MV-4-11 (cell line): ENCODE measurements around the gene ANGPTL7.
"Not testable (repeated sequence)": the region's sequence is repeated elsewhere in the genome, so short reads cannot be mapped to it uniquely, and the experiment has no call there.

Experiments
- DNase-seq: peaks from one replicate; lab custom pipeline; 2025; lab: John Stamatoyannopoulos, UW

Gene ANGPTL7

GRCh38 chr1:11188858-11189451 is at the start of gene ANGPTL7:
TSS of gene ANGPTL7 (plus strand) at chr1:11189355. CDS start at chr1:11189580, 225 bp downstream.
- DNase-seq, result no peak

GRCh38 chr1:11142618-11143391 is 46.4 kb upstream of the ANGPTL7 start:
- DNase-seq, result no peak

- DNase-seq, result no peak
These were observed 45.8 kb upstream of the ANGPTL7 start for GRCh38 chr1:11143401-11143800.

GRCh38 chr1:11143907-11144306 is 45.2 kb upstream of the ANGPTL7 start:
- no peak for DNase-seq

GRCh38 chr1:11144570-11145256 is 44.4 kb upstream of the ANGPTL7 start:
- no peak for DNase-seq

GRCh38 chr1:11145741-11146140 is 43.4 kb upstream of the ANGPTL7 start:
- DNase-seq, result no peak

- no peak for DNase-seq
These were observed 41.9 kb upstream of the ANGPTL7 start for GRCh38 chr1:11147197-11147770.

GRCh38 chr1:11150326-11150725 is 38.8 kb upstream of the ANGPTL7 start:
- no peak for DNase-seq

GRCh38 chr1:11151114-11151513 is 38.0 kb upstream of the ANGPTL7 start:
- peak; percentile 76 for DNase-seq

GRCh38 chr1:11151826-11152612 is 37.1 kb upstream of the ANGPTL7 start:
- DNase-seq, result no peak

- DNase-seq, result no peak
These were observed 36.4 kb upstream of the ANGPTL7 start for GRCh38 chr1:11152755-11153154.

GRCh38 chr1:11153184-11153583 is 36.0 kb upstream of the ANGPTL7 start:
- no peak for DNase-seq

- DNase-seq, result no peak
These were observed 32.7 kb upstream of the ANGPTL7 start for GRCh38 chr1:11156441-11156840.

GRCh38 chr1:11156963-11157362 is 32.2 kb upstream of the ANGPTL7 start:
- no peak for DNase-seq

- no peak for DNase-seq
These were observed 31.8 kb upstream of the ANGPTL7 start for GRCh38 chr1:11157394-11157793.

- DNase-seq, result no peak
These were observed 31.3 kb upstream of the ANGPTL7 start for GRCh38 chr1:11157867-11158266.

- DNase-seq, result peak; percentile 56
These were observed 30.9 kb upstream of the ANGPTL7 start for GRCh38 chr1:11158291-11158690.

GRCh38 chr1:11158720-11159321 is 30.3 kb upstream of the ANGPTL7 start:
- peak; percentile 38 for DNase-seq

GRCh38 chr1:11162752-11163151 is 26.4 kb upstream of the ANGPTL7 start:
- not testable (repeated sequence) for DNase-seq

- DNase-seq, result not testable (repeated sequence)
These were observed 22.4 kb upstream of the ANGPTL7 start for GRCh38 chr1:11166744-11167143.

GRCh38 chr1:11168731-11169130 is 20.4 kb upstream of the ANGPTL7 start:
- no peak for DNase-seq
